DLD1 (cell line): Measurements from ENCODE around the gene MSL1.
"Not testable (repeated sequence)": the region's sequence is repeated elsewhere in the genome, so short reads cannot be mapped to it uniquely, and the experiment has no call there.

Experiments
- in situ Hi-C: cut with HindIII; loops from 2 replicates; pipeline ENCODE4 v1.10.0; 2017; ENCODE audit warnings: low sequenced_read_pairs

The MSL1 gene

DNA sequence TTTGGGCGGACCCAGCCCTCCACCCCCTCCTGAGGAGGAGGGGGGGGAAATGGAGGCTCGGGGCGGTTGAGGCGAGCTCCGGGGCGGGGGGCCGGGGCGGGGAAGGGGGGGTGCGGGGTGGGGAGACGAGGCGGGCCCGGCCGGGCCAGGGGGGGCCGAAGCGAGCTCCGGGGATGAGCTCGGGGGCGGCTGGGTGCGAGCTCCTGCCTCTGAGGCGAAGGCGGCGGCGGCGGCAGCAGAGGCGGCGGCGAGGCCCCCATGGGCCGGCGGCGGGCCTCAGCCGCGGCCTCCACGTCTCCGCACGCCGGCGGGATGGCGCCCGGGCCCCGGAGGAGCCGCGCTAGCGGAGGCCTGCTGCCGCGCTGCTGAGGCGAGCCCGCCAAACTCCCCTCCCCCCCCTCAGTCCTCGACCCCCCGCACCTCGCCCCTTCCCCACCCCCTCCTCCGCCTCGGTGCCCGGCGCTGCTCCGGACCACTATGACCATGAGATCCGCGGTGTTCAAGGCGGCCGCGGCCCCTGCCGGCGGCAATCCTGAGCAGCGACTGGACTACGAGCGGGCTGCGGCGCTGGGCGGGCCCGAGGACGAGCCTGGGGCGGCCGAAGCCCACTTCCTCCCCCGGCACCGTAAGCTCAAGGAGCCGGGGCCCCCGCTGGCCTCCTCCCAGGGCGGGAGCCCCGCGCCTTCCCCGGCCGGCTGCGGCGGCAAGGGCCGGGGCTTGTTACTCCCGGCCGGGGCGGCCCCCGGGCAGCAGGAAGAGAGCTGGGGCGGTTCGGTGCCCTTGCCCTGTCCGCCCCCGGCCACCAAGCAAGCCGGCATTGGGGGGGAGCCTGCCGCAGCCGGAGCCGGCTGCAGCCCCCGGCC lies 596 bp downstream of the MSL1 start:
- in situ Hi-C loops = loop anchor here (25.0 kb wide), 1 partner anchor 135 kb away; the partner anchor contains the start of gene PSMD3

- in situ Hi-C loops = loop anchor here (25.0 kb wide), 1 partner anchor 136 kb away; the partner anchor contains the start of gene PSMD3
Observed at GRCh38 chr17:40122999-40123810, 1.4 kb downstream of the MSL1 start.

DNA sequence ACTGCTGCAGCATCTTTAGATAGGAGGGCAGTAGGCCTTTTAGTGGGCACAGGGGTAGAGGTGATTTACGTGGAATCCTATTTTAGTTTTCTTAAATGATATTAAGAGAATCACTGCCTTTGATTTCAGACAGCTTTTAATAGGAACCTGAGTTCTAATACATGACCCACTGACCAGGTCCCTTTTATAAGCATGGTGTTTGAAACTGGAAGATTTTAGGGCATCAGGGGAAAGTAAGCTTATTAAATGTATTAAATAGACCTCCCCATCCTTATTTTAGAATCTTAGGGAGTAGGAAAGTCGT lies 2.0 kb downstream of the MSL1 start:
- in situ Hi-C loops = loop anchor here (25.0 kb wide), 1 partner anchor 136 kb away; the partner anchor contains the start of gene PSMD3

- in situ Hi-C loops = loop anchor here (25.0 kb wide), 1 partner anchor 137 kb away; the partner anchor contains the start of gene PSMD3
Observed at GRCh38 chr17:40124279-40125141, 2.7 kb downstream of the MSL1 start.

- in situ Hi-C loops = no loop called here
Observed at GRCh38 chr17:40129498-40129897, 7.7 kb downstream of the MSL1 start.

DNA sequence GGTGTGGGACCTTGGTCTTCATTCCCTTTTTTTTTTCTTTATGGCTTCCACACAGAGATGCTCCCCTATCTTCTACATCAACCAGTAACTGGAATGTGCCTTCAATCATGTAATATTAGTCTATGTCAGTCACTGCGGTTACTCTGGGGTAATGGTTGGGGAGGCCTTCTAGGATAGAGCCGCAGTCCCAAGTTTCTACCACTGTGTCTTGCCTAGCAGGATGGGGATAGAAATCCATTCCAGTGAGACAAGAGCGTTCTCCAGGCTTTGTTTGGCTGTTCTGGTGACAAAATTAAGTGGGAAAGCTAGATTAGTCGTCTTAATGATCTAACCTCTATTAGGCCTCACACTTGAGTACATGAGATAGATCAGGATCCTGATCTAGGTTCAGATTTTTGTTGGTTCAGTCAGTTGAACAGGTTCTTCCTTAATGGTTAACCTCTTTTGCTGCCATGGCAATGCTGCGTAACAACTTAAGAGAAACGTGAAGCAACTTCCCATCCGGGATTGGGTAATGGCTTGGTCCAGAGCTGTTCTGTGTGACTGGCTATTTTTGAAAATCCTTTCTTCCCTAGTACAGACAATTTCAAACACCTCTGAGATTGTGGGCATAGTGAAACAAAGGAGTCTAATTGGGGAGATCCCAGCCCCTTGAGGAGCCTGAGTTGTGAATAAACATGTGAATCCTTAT lies 8.7 kb downstream of the MSL1 start:
- in situ Hi-C loops = no loop called here

- in situ Hi-C loops = no loop called here
Observed at GRCh38 chr17:40134184-40134583, 12.4 kb downstream of the MSL1 start.

- in situ Hi-C loops = no loop called here
Observed at GRCh38 chr17:40135817-40136216, 14.0 kb downstream of the MSL1 start.

DNA sequence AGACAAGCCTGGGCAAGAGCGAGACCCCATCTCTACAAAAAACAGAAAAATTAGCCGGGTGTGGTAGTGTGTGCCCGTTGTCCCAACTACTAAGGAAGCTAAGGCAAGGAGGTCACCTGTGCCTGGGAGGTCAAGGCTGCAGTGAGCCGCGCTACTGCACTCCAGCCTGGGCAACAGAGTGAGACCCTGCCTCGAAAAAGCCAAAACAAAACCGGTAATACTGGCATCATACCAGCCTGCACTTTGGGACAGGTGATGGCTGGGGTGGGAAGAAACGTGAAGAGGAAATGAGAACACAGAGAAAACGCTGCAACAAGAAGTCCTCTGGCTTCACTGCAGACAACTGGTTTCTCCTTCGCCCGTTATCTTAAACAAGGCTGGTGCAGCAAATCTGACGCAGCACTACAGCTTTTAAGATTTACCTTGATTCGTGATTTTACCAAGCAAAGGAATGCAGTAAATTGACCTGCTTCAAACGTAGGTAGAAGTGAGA lies 17.8 kb downstream of the MSL1 start:
- in situ Hi-C loops = no loop called here

GRCh38 chr17:40143166-40143565 lies 21.4 kb downstream of the MSL1 start:
- in situ Hi-C loops = not testable (repeated sequence)

GRCh38 chr17:40145476-40145875 lies 23.7 kb downstream of the MSL1 start:
- in situ Hi-C loops = no loop called here

DNA sequence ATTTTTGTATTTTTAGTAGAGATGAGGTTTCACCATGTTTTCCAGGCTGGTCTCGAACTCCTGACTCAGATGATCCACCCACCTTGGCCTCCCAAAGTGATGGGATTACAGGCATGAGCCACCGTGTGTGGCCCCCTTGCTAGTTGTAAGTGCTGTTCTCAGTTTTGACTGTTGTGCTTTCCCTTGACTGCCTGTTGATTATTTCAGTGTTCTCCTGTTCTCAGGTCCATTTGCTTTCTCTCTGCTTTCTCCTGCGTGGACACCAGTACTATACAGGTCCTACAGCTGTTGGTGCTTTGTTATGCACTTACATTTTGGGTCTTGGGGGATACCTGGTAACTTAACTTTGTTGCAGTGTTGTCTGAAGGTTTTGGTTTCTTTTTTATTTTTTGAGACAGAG lies 26.8 kb downstream of the MSL1 start:
- in situ Hi-C loops = no loop called here

DNA sequence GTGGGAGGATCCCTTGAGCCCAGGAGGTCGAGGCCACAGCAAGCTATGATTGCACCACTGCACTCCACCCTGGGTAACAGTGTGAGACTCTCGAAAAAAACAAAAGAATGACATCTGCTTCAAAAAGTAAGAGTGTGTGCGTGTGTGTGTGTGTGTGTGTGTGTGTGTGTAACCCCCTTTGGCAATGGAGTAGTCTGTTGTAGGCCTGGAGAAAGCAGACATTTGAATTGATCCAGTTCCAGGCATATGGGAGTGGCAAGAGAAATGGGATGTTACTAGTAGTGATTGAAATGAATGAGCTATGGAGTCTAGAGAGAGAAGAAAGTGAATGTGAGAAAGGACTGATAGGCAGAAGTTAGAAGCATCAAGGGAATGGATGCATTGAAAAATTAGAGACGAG lies 28.5 kb downstream of the MSL1 start:
- in situ Hi-C loops = no loop called here

- in situ Hi-C loops = no loop called here
Observed at GRCh38 chr17:40151414-40151963, 29.7 kb downstream of the MSL1 start.

- in situ Hi-C loops = no loop called here
Observed at GRCh38 chr17:40153603-40154236, 31.9 kb downstream of the MSL1 start.

DNA sequence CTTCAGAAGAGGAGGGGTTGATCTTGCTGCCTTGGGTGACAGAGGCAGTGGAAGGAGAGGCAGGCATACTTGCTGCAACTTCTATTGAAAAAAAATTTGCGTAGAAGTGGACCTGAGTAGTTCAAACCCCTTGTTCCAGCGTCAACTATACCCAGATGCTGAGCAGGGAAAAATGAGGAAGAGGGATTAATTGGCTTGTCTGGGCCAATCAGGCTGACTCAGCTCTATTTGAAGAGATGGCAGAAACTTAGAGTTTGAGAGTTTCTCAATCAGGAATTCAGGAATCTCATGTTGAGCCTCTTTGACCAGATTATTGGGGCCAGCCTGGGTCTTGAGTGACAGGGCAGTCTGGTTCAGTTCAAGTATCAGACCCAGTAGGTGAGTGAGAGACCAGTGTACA lies 36.2 kb downstream of the MSL1 start:
- in situ Hi-C loops = no loop called here

DNA sequence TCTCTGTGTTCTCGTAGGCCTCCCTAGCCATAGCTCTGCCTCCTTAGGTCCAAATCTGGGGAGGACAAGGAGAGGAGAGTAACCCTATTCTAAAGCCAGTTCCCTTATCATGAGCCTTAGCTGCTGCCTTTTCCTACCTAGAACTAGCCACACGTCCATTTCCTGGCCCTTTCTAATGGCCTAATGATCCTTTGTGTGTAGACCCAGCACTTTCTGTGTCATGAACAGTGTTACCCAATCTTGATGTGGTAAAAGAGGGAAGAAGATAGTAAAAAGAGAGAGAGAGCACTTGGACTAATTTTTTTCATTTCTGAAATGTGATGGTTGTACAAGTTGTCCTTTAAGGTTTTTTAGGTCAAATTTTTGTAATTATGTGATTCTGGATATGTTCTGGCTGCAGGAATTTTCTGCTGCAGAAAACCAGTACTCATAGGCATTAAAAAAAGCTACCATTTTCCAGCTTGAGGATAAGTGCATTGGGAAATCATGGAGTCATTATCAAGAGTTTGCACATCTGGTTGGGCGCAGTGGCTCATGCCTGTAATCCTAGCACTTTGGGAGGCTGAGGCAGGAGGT lies 36.8 kb downstream of the MSL1 start:
- in situ Hi-C loops = no loop called here

- in situ Hi-C loops = no loop called here
Observed at GRCh38 chr17:40159456-40159855, 37.7 kb downstream of the MSL1 start.

- in situ Hi-C loops = no loop called here
Observed at GRCh38 chr17:40167685-40168261, 46.0 kb downstream of the MSL1 start.
